Osteoblast (primary cell): ENCODE measurements around the gene MEF2D. TPM values are rescaled to one million over a fixed set of nuclear protein-coding genes. Genes with fewer than 3 reads are reported as not detected.

Experiments used
- DNase-seq: peaks from one replicate; pipeline ENCODE4 v3.0.0; 2011; ENCODE audit warnings: low spot score, mixed read lengths; ENCODE audit not compliant: insufficient read length; ENCODE audit errors: missing footprints
- H2AFZ ChIP-seq: 2 replicates; pipeline ENCODE4 v1.6.0; 2011; ENCODE audit warnings: mild to moderate bottlenecking, low read length
- H3K27ac ChIP-seq: 2 replicates; pipeline ENCODE4 v1.5.1; 2011; ENCODE audit warnings: mild to moderate bottlenecking, low read depth, low read length, moderate library complexity
- H3K27me3 ChIP-seq: 2 replicates; pipeline ENCODE4 v1.6.0; 2012; ENCODE audit warnings: mild to moderate bottlenecking, control low read depth, inconsistent platforms, low read length, moderate library complexity; ENCODE audit not compliant: insufficient read depth
- H3K36me3 ChIP-seq: 2 replicates; pipeline ENCODE4 v1.5.1; 2011; ENCODE audit warnings: mild to moderate bottlenecking, low read length, control low read depth, moderate library complexity; ENCODE audit not compliant: insufficient read depth
- H3K4me1 ChIP-seq: 2 replicates; pipeline ENCODE4 v1.5.1; 2011; ENCODE audit warnings: mild to moderate bottlenecking, low read length, control low read depth, moderate library complexity; ENCODE audit not compliant: insufficient read depth
- H3K4me2 ChIP-seq: 2 replicates; pipeline ENCODE4 v1.6.0; 2011; ENCODE audit warnings: mild to moderate bottlenecking, low read length; ENCODE audit not compliant: insufficient read depth
- H3K4me3 ChIP-seq: fragments of 200-600 bp; sonication (generic); 3 replicates; pipeline ENCODE4 v1.5.1; 2012; ENCODE audit warnings: mild to moderate bottlenecking, low read length, inconsistent platforms; ENCODE audit not compliant: insufficient read depth
- H3K79me2 ChIP-seq: 2 replicates; pipeline ENCODE4 v1.6.0; 2012; ENCODE audit warnings: mild to moderate bottlenecking, low read length, control low read depth, inconsistent platforms; ENCODE audit not compliant: insufficient read depth
- H3K9me3 ChIP-seq: 2 replicates; pipeline ENCODE4 v1.5.1; 2011; ENCODE audit warnings: low read depth, low read length, control low read depth
- H4K20me1 ChIP-seq: 2 replicates; pipeline ENCODE4 v1.6.0; 2012; ENCODE audit warnings: mild to moderate bottlenecking, low read length, control low read depth; ENCODE audit not compliant: insufficient read depth
- total RNA-seq: library from RNA; depleted of rRNA; stranded (reverse); fragments of >200 nt; gene quantifications from 2 replicates; pipeline ENCODE4 v1.2.3, GENCODE V29; 2012
- TF ChIP-seq, protein P1 (sequence below): IDR thresholded peaks from 2 replicates; pipeline ENCODE4 v1.5.1; 2011; ENCODE audit warnings: mild to moderate bottlenecking, low read depth, low read length, moderate library complexity; ENCODE audit errors: extremely low read depth

Gene MEF2D
- total RNA-seq, 1 donor, result 14.1 TPM

DNA sequence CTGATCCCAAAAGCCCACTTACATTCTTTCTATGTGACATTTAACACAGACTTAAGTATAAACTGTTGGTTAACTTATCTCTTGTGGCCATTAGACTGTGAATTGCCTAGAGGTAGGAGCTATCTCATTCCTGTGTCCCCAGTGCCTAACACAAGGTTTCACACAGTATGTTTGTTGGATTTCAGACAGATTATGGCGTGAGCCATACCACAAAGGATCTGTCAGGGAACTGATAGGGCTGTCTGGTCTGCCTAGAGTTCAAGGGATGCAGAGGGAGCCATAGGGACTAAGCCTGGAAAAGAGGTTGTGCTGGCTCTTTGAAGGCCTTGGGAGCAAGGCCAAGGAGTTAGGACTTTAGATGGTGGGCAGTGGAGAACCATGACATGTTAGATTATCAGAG lies 40.0 kb downstream of the MEF2D start:
- no peak overlapping the region for H2AFZ ChIP-seq
- H3K27me3 ChIP-seq, result no peaks in the 10 kb centered on the region
- TF ChIP-seq, protein P1, sequence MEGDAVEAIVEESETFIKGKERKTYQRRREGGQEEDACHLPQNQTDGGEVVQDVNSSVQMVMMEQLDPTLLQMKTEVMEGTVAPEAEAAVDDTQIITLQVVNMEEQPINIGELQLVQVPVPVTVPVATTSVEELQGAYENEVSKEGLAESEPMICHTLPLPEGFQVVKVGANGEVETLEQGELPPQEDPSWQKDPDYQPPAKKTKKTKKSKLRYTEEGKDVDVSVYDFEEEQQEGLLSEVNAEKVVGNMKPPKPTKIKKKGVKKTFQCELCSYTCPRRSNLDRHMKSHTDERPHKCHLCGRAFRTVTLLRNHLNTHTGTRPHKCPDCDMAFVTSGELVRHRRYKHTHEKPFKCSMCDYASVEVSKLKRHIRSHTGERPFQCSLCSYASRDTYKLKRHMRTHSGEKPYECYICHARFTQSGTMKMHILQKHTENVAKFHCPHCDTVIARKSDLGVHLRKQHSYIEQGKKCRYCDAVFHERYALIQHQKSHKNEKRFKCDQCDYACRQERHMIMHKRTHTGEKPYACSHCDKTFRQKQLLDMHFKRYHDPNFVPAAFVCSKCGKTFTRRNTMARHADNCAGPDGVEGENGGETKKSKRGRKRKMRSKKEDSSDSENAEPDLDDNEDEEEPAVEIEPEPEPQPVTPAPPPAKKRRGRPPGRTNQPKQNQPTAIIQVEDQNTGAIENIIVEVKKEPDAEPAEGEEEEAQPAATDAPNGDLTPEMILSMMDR, result no peak
- H3K27ac ChIP-seq, result no peak overlapping the region
- no peak overlapping the region for H3K4me3 ChIP-seq
- H3K36me3 ChIP-seq, result peaks cover 3% of the 10 kb centered on the region
- DNase-seq, result no peak
- H3K4me1 ChIP-seq, result peaks cover 24% of the 10 kb centered on the region
- H3K9me3 ChIP-seq, result no peaks in the 10 kb centered on the region
- H4K20me1 ChIP-seq, result peaks cover 18% of the 10 kb centered on the region
- no peak overlapping the region for H3K4me2 ChIP-seq
- H3K79me2 ChIP-seq, result no peaks in the 10 kb centered on the region

DNA sequence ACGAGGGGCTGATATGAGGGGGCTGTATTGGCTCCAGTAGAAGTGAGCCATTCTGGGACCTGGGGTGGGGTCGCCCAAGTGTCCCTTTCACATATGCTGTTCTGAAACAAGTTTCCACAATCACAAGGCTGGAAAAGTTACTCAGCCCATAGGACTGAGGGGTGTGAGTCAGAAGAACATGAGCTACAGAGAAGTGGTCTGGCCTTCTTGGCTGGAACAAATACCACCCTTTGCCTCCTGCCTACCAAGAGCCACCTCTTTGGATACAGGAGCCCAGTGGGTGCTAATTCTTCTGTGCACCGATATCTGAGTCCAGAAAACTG lies 42.4 kb downstream of the MEF2D start:
- H3K36me3 ChIP-seq, result no peaks in the 10 kb centered on the region
- peak overlapping the region; percentile 65 for H3K27ac ChIP-seq
- H3K79me2 ChIP-seq, result no peaks in the 10 kb centered on the region
- TF ChIP-seq, protein P1, result no peak
- H3K9me3 ChIP-seq, result no peaks in the 10 kb centered on the region
- no peaks in the 10 kb centered on the region for H3K27me3 ChIP-seq
- peaks cover 8% of the 10 kb centered on the region for H4K20me1 ChIP-seq
- H3K4me2 ChIP-seq, result no peak overlapping the region
- no peak overlapping the region for H3K4me3 ChIP-seq
- peaks cover 9% of the 10 kb centered on the region for H3K4me1 ChIP-seq
- H2AFZ ChIP-seq, result no peak overlapping the region
- DNase-seq, result peak; percentile 83

DNA sequence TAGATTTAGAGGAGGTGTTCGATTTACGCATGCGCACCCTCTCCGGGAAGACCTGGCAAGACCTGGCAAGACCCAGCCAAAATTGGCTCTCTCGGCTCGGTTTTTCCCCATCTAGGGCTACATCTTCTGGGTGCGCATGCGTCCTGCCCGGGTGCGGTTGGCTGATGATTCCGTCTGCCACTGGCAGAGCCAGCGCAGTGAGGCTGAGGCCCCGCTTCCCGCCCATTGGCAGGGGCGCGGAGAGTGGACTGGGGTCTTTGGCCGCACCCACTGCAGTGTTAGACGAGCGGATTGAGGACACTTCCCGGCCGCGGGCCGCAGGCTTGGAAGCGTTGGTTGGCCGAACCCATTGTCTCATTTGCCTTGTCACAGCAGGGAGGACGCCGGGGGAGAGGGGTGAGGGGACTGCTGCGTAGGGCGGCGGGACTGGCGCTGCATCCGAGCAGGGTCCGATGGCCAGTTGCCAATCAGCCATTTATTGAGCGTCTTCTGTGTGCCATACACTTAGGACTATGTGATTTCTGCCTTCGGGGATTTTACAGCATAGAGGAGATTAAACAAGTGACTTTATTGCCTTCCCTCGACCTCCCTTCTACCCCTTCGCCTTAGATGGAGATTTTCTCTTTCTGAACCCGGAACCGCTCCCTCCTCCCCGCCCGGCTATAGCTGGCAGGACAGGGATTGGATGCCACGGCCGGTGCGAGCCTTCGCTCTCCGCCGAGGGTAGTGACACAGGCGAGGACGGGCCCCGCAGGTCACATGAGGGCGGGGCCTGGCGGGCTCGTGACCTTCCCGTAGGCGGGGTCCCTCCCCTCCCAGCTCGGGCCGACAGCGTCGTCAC lies 43.7 kb downstream of the MEF2D start:
- Histone ChIP-seq H3K4me1 (peaks cover 9% of the 10 kb centered on the region), H2AFZ (peak overlapping the region; percentile 93), H4K20me1 (peaks cover 7% of the 10 kb centered on the region), H3K4me3 (peak overlapping the region; percentile 82), H3K4me2 (peak overlapping the region; percentile 97), H3K27ac (peak overlapping the region; percentile 97), H3K27me3 (peaks cover under 1% of the 10 kb centered on the region), H3K9me3 (no peaks in the 10 kb centered on the region), H3K36me3 (no peaks in the 10 kb centered on the region), H3K79me2 (no peaks in the 10 kb centered on the region)
- TF ChIP-seq, protein P1, result no peak
- DNase-seq, result peak; percentile 98

DNA sequence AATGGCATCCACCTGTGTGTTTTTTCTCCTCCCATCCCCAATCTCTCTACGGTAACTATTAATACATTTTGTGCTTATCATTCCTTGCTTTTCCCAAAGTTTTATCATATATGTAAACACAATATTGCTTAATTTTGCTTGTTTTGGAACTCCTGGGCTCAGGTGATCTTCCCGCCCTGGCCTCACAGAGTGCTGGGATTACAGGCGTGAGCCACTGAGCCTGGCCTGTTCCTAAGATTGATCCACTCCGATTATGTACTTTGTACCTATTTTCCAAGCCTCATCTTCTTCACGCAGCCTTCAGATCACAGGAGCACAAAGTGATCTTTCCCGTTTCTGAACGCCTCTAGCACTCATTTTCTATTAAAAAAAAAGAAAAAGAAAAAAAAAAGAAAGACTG lies 45.2 kb downstream of the MEF2D start:
- Histone ChIP-seq H4K20me1 (no peaks in the 10 kb centered on the region), H2AFZ (no peak overlapping the region), H3K4me3 (no peak overlapping the region), H3K4me2 (no peak overlapping the region), H3K79me2 (no peaks in the 10 kb centered on the region), H3K27ac (no peak overlapping the region), H3K4me1 (peaks cover 9% of the 10 kb centered on the region), H3K36me3 (no peaks in the 10 kb centered on the region), H3K27me3 (peaks cover 9% of the 10 kb centered on the region), H3K9me3 (no peaks in the 10 kb centered on the region)
- TF ChIP-seq, protein P1, result no peak
- DNase-seq, result no peak
